NCI-H1105 treated with DMSO at 0.1 percent for 48 hours (cell line): ENCODE measurements around the gene ZBTB20.
A peak's percentile ranks its signal among the peaks of the same experiment; 100 is the strongest.

Experiments
- DNase-seq: peaks from one replicate; lab custom pipeline; 2025; lab: John Stamatoyannopoulos, UW

Gene ZBTB20

DNA sequence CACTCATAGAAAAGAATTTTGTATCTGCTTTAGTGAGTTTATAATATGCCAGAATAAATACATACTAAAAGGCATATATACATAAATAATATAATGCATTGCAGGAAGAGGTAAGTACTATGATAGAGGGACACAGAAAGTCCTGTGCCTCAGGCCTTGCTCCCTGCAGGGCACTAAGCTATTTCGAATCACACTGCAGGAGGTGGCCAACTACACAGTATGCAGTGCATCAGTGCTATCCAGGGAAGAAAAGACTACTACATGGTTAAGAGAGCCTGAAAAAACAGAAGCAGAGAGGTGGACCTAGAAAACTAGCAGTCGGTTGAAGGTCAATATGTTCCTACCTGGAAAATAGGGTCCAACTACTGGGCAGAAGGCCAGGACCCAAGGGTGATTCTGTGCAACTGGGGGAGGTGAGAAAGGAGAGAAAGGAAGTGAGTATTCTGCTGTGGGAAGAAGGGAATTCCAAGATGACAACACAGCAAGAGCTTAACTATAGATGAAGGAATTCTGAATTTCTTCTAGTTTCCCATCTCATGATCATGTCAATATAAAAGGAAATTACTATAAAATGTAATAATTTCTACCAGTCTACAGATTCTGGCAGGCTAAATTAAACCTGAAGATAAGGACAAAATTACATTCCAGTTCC, 218.0 kb downstream of the ZBTB20 start:
- no peak for DNase-seq

DNA sequence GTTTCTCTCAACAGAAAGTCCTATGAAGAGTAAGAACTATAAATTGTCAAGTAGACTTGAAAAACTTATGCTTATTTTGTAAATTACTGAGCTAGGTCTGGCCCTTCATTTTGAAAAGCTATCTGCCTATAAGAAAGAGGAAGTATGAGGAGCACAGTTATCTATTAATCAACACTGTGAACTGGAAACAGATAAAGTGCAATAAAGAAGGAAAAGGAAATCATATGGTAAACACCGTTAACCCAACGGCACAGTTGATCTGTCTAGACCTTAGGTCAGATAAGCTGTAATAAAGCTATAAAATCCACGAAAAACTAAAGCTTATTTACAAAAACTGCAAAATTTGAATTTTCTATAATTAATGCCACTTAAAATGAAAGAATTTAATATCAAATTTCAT, 242.5 kb downstream of the ZBTB20 start:
- no peak for DNase-seq

DNA sequence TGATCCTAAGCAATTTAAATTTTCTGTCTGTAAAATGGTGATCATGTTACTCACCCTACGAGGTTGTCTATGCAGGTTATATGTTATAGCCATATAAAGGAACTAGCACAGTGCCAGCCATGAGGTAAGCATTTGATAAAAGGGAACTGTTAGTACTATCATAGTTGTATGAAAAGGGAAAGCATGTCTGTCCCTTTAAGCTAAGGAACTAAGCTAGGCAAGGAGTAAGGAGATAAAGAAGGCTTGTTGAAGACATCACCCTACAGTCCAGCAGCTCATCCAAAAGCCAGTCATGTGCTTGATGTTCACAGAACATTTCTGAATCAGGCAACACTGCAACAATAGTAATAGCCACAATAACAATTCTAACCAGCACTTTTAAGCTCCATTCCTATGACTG, 243.9 kb downstream of the ZBTB20 start:
- no peak for DNase-seq

DNA sequence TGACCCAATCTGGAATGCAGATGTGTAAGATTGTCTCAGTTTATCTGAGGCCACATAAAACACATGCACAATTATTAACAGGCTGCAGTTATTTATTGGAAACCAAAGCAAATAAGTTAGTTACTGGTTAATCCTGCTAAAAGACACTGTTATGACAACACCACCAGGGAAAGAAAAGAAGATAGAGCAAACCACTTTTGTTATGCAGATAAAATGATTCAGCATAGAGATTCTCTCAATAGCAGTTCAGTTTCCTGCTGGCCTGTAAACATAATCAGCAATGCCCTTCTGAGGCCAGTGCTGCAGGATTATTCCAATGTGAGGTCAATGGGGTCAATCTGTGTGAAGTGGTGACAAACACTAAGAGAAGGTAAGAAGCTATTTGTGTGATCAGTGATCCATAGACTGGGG, 244.4 kb downstream of the ZBTB20 start:
- no peak for DNase-seq

DNA sequence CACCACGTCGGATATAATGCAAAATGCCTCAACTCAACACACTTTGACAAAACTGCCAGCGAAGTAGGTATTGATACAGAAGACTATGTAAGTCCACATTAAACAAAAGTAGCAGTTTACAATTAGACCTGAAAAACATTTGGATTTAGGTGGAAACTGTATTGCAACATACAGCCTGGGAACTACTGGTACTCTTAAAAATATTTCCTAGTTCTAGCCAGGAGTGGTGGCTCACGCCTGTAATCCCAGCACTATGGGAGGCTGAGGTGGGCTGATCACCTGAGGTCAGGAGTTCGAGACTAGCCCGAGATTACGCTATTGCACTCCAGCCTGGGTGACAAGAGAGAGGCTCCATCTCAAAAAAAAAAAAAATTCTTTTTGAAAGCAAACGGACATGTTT, 246.2 kb downstream of the ZBTB20 start:
- DNase-seq = no peak

DNA sequence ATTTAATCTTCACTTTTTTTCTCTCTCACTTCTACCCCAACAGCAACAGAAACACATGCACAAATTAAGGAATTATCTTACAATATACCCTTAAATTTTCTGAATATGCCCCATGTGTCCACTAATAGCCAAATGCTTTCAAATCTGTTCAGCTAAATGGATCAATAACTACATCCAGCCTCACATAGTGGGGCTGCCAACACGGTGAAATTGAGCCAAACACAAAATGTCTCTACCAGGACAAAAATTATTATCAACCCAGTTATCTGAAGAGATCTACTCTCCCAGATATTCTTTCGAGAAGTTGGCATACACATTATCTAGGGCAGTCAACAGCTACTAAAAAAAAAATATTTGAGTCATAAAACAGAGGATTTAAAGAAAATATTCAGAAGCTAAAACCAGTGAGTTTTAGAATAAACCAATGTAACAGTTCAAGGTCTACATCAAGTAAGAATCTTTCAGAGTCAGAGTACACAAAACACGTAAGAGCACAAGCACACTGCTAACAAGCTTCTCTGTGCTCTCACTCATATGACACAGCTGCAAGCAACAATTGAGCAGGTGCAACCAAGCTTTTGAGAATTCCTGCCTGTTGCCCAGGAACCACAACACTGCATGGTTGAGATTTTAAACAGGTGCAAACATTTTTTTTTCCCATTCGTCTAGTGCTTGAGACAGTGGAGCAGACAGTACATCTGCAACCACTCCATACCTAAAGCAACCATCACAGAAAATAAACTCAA, 247.7 kb downstream of the ZBTB20 start:
- peak; percentile 97 for DNase-seq

DNA sequence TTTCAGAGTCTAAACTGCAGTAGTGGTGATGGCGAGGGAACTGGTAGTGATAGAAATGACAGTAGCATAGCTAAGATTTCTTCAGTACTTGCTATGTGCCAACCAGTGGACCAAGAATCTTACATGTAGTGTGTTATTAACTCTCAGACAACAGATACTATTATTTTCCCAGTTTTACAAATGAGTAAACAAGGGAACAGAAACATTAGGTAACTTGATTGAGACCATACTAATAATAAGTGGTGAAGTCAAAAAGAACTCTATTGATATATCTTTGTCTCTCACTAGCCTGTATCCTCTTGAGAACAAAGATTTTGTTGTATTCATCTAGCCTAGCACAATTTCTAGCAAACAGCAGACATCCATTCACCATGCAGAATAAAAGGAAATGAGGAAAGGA, 250.1 kb downstream of the ZBTB20 start:
- DNase-seq = no peak

DNA sequence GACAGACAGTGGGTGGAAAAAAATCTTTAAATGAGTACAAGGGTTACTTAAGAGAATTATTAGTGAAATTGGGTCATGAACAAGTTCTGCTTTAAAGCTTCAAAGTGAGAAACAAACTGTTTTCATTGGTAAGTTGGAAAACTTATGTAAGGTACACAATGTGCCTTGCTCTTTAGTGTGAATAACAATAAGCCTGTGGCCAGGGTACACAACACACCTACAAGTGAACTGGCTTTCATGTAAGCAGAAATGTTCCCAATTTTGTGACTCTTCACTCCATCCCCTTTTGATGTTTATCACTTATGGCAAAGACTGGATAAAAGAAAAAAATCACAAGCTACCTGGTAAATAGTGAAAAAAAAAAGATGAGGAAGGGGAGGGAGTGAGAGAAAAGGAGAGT, 253.7 kb downstream of the ZBTB20 start:
- DNase-seq = no peak

DNA sequence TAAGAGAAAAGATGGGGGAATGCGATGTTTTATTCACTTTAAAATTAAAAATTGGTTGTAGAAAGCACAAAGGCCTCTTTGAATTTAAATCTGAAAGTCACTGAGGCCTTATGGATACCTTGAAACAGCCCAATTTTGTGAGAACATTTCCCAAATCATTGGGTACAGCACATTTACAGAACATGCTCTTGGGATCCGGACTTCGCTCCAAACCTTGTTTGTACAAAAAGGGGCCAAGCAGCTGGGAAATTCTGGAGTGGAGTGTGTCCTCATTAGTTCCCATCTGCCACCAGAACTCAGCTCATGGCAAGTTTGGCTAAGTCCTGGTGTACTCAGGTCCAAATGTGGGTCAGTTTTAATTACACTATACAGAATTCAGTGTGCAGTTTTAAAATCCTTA, 254.2 kb downstream of the ZBTB20 start:
- no peak for DNase-seq

DNA sequence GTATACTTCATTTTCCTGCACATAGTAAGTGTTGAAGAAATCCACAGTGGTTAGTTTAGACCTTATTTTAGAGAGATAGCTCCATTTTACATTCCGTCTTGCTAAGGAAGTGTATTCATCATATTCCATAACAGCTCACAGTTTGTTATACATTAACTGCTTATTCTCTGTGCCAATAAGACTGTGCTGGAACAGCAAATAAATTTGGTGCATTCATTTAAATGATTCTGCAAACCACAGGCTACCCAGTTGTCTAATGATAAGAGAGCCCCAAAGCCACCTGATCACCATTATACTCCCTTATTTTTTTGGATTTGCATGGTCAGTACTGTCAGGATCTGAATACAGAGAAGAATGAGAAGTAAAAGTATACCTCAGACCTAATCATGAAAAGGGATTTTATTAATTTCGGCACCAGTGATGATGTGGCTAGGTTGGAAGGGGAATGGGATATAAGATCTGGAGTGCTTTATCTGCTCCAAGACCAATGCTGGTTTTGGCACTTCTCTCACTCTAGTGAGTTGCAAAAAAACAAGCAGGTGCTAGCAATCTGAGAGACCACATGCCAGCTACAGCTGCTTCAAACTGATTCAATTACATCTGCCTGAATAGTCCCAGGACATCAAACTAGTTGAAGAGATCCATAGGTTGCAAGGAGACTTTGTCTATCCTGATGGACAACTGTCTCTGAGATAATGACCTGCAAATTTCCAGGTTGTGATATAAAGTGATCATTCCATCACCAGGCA, 254.8 kb downstream of the ZBTB20 start:
- DNase-seq = peak; percentile 69

DNA sequence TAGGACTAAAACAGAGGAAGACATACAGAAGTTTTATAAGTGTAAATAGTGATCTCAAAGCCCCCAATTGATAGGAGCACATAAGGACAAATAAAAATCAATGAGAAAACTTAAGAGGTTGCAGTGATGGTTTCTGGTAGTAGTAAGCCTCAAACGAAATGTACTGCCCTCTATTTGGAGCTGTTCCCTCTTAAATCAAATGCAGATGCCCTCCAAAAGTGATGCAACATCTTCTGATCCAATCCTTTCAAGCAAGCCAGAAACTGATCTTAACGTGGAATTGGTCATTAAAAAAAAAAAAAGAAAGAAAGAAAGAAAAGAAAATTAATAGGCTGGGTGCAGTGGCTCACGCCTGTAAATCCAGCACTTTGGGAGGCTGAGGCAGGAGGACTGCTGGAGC, 259.3 kb downstream of the ZBTB20 start:
- DNase-seq = no peak

DNA sequence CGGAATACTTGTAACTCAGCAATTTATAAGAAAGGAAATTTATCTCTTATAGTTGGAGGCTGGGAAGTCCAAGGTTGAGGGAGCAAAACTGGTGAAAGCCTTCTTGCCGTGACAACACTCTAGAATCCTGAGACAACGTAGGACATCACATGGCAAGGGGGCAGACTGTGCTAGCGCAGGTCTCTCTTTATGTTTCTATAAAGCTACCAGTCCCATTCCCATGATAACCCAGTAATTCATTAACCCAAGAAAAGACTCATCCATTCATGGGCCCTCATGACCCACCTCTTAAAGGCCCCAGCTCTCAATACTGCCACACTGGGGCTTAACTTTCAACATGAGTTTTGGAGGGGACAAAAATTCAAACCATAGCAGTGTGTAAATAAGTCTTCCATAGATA, 260.2 kb downstream of the ZBTB20 start:
- DNase-seq = no peak

DNA sequence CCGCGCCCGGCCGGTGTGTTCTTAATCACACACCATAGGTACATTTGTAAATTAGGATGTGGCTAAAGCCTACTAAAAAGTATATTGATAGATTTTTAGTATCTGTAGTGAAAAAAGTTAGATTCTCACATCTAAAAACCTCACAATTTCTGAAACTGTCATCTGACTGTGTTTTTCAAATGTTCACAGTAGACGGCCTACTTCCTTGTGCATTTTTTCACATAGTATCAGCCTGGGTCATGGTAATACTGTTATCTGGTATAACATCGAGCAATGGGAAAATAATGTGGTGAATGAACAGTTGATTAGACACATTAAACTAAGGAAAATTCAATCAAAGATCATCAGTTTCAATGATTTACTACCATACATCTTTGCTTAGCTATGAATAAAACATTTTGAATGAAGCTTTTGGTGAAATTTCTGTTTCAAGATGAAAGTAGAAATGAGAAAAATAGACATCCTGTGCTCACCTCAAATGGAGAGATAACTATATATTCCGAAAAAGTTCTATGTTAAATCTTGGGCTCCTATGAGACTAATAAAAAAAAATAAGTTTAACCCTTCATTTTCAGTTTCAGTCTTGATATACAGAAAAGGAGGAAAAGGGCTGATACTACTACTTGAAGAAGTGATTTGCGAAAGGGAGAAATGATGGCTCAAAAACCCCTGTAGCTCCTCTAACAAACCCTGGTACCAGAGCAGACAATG, 262.7 kb downstream of the ZBTB20 start:
- no peak for DNase-seq

DNA sequence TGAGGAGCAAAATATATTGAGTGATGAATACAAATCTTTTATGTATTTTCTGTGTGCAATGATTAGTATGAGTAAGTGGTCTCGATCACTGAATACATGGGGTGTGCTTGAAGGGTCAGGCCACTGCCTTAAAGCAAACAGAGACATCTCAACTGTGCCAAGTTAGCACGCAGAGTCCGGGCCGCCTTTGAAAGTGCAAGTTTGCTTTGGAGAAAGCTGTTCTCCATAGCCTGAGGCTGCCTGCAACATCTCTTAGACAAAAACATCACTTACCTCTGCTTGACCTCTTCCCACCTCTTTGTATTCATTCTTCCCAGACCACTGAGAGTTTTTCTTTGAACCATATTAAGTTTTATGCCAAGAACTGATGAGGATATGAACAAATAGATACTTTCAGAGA, 267.0 kb downstream of the ZBTB20 start:
- DNase-seq = peak; percentile 89

DNA sequence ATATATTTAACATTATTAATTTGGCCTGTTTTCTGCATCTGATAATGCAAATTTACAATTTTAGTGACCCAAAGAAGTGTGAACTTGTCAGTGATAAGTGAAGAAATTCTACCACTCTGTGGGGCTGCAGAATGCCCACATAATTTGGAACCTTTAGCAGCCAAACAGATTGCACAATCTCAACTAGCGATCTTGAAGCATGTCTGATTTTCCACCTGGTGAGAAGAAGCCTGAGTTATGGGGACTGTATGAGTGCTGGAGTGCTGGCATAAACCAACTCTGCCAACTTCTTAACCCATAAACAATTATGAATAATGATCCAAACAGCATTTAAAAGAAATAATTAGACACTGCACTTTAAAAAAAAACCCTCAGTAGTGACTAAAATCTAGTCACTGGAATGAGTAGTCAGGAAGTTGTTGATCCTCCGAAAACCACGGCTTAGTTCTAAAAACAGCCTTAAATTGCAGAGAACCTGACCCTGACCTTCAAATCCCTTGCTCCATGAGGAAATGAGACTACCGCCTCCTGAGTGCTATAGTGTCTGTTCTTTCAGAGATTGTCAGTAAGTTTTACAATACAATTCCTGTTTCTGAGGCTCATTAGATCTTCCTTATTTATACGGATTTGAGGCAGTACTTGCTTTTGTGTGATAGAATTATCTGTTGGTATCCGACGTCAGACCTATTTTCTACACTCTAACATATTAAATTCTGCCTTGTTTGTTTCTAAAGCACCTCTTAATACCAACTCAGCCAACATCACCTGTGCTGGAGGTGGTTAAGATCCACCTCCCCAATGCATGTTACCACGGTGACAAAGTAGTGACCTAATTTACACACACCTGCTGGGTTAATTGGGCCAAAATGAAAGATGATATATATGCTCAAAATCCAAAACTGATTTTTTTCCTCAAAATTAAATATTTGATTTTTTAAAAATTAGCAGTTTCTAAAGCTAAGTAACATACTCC, 267.7 kb downstream of the ZBTB20 start:
- peak; percentile 93 for DNase-seq

DNA sequence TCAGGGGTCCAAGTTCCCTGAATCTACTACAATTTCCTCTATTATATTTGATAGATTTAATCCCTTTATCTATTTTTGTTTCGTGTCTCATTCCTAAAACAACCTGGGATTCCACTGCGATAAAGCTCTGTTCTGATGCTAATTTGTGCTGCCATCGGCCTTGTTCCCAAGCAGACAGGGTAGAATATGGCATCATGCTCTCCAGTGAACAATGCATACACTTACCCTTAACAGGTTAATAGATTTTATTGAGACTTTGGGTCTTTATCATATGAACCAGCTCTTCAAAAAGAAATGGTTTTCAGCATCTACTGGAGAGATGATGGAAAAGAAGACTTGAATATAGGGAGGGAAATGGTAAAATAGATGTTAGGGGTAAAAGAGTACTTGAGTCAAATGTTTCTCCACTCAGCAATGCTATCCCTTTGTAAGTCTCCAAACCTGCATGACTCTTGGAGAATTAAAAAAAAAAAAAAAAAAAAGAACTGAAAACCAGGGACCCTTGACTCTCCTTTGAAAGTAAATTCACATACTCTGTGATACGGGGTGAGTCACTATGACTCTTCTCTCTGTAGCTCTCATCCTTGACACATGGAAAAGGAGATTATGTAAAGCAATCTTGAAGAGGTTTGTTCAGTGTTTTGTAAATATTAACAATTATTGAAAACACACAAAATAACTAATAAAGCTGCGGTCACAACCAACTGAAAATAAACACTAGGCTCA, 268.8 kb downstream of the ZBTB20 start:
- no peak for DNase-seq

DNA sequence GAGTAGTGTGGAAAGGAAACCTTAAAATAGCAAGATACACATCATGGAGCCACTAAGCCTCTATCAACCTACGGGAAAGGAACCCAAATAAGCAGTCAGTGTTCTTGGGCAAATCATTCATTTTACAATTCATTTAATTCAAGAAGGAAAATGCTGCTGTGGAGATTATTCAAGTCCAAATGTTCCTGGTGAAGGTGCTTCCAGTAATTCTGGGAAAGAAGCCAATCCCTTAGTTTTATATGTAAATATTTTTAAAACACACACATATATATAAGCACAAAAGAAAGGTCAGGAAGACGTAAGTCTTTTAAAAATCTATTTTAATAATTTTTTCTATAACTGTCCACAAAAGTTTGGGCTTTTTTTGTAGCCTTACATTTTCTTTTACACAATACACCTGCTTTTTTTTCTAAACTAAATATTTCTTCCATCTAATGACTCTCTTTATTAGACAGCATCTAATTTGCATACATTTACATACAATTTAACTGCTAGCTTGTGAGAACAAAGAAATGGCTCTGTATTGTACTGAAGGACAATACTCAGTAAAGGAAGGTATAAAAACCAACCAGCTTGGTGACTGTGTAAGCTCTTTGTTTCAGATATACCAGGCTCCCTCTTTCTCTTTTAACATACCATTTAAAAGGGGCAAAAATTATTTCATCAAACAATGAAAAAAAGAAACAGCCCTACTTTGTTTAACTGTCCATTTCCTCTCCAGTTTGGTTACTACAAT, 269.5 kb downstream of the ZBTB20 start:
- DNase-seq = no peak

DNA sequence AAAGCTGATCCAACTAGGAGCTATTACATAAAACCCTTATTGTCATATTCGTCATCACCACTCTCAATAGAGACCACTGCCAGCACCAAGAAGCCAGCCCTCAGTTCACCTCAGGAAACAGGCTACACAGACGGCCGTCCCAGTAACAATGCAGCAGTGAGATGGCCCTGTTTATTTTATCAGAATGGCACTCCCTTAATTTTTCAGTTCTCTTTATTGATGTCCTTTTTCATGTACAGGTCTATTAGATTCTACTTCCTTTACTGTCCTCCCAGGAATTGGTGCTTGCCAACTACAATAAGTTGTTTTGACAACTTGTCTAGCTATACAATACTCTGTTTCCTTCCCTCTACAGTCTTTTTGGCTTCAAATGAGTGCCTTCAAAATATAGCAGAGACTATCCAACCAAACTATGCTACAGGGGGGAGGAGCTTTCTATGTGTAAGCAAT, 272.5 kb downstream of the ZBTB20 start:
- no peak for DNase-seq

DNA sequence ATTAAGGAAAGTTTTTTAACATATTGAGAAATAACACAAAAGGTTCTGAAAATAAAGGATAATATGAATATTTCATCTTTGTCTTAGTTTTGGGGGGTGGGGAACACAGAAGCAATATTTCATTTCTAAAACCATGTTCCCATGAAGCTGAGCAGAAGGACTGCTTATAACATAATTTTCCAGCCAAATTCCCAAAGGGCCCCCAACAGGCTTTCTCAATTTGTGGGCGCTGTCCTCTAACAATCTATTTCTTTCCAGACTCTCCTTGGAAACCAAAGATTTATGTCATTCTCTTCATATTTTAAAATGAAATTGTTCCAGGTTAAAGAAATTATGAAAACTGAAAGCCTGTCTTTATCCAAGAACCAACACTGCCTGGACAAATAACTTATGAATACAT, 273.5 kb downstream of the ZBTB20 start:
- no peak for DNase-seq

DNA sequence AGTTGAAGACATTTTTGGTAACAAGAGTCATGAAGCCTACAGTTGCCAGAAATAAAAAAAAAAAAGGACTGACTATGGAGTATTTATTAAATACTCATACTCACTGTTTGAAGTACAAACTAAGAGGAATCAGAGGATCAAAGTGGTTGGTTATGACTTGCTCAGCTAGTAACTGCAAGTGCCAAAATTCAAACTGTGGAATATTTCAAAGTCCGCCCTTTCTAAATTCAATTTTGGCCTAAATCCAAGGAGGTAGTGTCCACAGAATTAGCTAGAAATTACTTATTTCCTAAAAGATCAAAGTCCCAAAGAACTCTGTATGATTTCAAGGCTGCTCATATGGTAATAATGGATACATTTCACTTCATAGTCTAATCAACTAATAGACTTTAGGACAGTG, 274.5 kb downstream of the ZBTB20 start:
- DNase-seq = no peak
